Thyroid gland (tissue), 4 donors: ENCODE results near the gene GATA6.

Experiments used
- POLR2A ChIP-seq, 2 donors: fragments of 450-650 bp; IDR thresholded peaks; one replicate each; pipeline ENCODE4 v1.6.1; 2017; ENCODE audit warnings: antibody characterized with exemption in 2 of 2, mild to moderate bottlenecking in 2 of 2, moderate library complexity in 1 of 2
- TF ChIP-seq, protein P1 (sequence below), 6 experiments: fragments of 200-600 bp in 3 of 6; fragments of 450-650 bp in 3 of 6; sonication (generic) in 3 of 6; IDR thresholded peaks; one replicate each; pipeline ENCODE4 v1.5.1; 2016 to 2019; ENCODE audit warnings: antibody characterized with exemption in 6 of 6, mild to moderate bottlenecking in 2 of 6, inconsistent platforms in 1 of 6, moderate library complexity in 1 of 6

DNA sequence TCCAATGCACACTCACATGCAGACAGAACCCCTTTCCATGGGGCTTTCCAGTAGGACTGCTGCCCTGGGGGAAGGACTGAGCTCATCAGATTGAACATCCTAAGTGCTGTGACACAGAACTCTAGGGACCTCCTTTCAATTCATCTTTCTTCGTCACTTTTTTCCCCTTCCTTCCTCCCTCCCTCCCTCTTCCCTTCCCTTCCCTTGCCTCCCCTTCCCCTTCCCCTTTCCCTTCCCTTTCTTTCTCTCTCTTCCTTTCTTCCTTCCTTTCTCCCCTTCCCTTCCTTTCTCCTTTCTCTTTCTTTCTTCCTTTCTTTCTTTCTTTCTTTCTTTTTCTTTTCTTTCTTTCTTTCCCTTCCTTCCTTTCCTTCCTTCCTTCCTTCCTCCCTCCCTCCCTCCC is 39.6 kb upstream of the GATA6 start:
- TF ChIP-seq, protein P1, sequence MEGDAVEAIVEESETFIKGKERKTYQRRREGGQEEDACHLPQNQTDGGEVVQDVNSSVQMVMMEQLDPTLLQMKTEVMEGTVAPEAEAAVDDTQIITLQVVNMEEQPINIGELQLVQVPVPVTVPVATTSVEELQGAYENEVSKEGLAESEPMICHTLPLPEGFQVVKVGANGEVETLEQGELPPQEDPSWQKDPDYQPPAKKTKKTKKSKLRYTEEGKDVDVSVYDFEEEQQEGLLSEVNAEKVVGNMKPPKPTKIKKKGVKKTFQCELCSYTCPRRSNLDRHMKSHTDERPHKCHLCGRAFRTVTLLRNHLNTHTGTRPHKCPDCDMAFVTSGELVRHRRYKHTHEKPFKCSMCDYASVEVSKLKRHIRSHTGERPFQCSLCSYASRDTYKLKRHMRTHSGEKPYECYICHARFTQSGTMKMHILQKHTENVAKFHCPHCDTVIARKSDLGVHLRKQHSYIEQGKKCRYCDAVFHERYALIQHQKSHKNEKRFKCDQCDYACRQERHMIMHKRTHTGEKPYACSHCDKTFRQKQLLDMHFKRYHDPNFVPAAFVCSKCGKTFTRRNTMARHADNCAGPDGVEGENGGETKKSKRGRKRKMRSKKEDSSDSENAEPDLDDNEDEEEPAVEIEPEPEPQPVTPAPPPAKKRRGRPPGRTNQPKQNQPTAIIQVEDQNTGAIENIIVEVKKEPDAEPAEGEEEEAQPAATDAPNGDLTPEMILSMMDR (IDR thresholded peaks at IDR 0.05), result no peak
- TF ChIP-seq POLR2A (IDR thresholded peaks at IDR 0.05), result no peak
